Esophagus squamous epithelium (tissue), 5 donors: ENCODE measurements around the gene OR10H5. TPM values are rescaled to one million over a fixed set of nuclear protein-coding genes. Genes with fewer than 3 reads are reported as not detected.
"Not testable (repeated sequence)": the region's sequence is repeated elsewhere in the genome, so short reads cannot be mapped to it uniquely, and the experiment has no call there.

Source experiments
- DNase-seq: peaks from one replicate; lab custom pipeline; 2025; lab: John Stamatoyannopoulos, UW
- H3K27ac ChIP-seq, 4 donors: fragments of 200-600 bp; sonication (generic); one replicate each; pipeline ENCODE4 v1.5.1; 2016 to 2019; ENCODE audit warnings: mild to moderate bottlenecking in 1 of 4
- H3K27me3 ChIP-seq, 4 donors: fragments of 200-600 bp; sonication (generic); 1 replicate in 3 of 4; 2 replicates in 1 of 4; pipeline versions ENCODE4 v1.5.1 to v1.6.0; 2017 to 2021; ENCODE audit warnings: antibody characterized with exemption in 1 of 4
- H3K36me3 ChIP-seq, 3 donors: fragments of 200-600 bp; sonication (generic); one replicate each; pipeline ENCODE4 v1.5.1; 2016 to 2019
- H3K4me1 ChIP-seq, 3 donors: fragments of 200-600 bp; sonication (generic); one replicate each; pipeline ENCODE4 v1.5.1; 2017 to 2019
- H3K4me3 ChIP-seq, 4 donors: fragments of 200-600 bp; sonication (generic); 1 replicate in 3 of 4; 2 replicates in 1 of 4; pipeline ENCODE4 v1.5.1; 2016 to 2019; ENCODE audit warnings: mild to moderate bottlenecking in 2 of 4, moderate library complexity in 1 of 4
- H3K9me3 ChIP-seq, 3 donors: fragments of 200-600 bp; sonication (generic); one replicate each; pipeline ENCODE4 v1.5.1; 2016 to 2019
- CTCF ChIP-seq, 6 experiments: fragments of 450-650 bp in 4 of 6; fragments of 200-600 bp in 2 of 6; sonication (generic) in 2 of 6; IDR thresholded peaks; one replicate each; pipeline ENCODE4 v1.5.1; 2016 to 2019; ENCODE audit warnings: antibody characterized with exemption in 6 of 6, mild to moderate bottlenecking in 4 of 6, moderate library complexity in 4 of 6
- POLR2A ChIP-seq, 4 donors: fragments of 450-650 bp; IDR thresholded peaks; one replicate each; pipeline ENCODE4 v1.6.1; 2017; ENCODE audit warnings: antibody characterized with exemption in 4 of 4, mild to moderate bottlenecking in 4 of 4, moderate library complexity in 3 of 4
- WGBS, 2 donors: methylation state at CpG; one replicate each; pipeline ENCODE4 v1.1.5; 2018; 5-methylcytosine and 5-hydroxymethylcytosine counted together
- intact Hi-C: fragments of 100-400 bp; cut with DNase I; formaldehyde crosslinking; loops from one replicate; pipeline ENCODE4 v1.15.0; 2022
- total RNA-seq, 4 donors: library from RNA; depleted of rRNA; stranded (reverse); fragments of >200 nt; gene quantifications; one replicate each; pipeline ENCODE4 v1.1.0, GENCODE V29; 2016
- donor health status: DM: yes; HTN: yes; CAD: no.

Gene OR10H5
- total RNA-seq, 4 donors from 2014 or later = not detected

GRCh38 chr19:15831626-15832025, 44.2 kb downstream of the OR10H5 start:
- Histone ChIP-seq H3K27me3 (peaks cover 0 to 21% (median 0%) of the 10 kb centered on the region in 4 donors), H3K27ac (no peak overlapping the region), H3K4me3 (no peak overlapping the region), H3K4me1 (peaks cover 0 to 28% (median 3%) of the 10 kb centered on the region in 3 donors), H3K9me3 (no peaks in the 10 kb centered on the region), H3K36me3 (no peaks in the 10 kb centered on the region)
- TF ChIP-seq POLR2A (IDR thresholded peaks at IDR 0.05) = no peak
- intact Hi-C loops = no loop called here
- no peak for DNase-seq
- WGBS, 2 donors = 81 to 84% methylated on average over 5 of the region's 5 CpGs

- H3K4me1 ChIP-seq = peaks cover 0 to 29% (median 3%) of the 10 kb centered on the region in 3 donors
- intact Hi-C loops, H3K27ac ChIP-seq, H3K27me3 ChIP-seq, H3K9me3 ChIP-seq, H3K36me3 ChIP-seq, DNase-seq, H3K4me3 ChIP-seq: not testable (repeated sequence)
- WGBS, 2 donors = 96% methylated on average over 3 of the region's 3 CpGs; no CpG with 5 or more reads in 1 of the 2 donors
These were observed 46.8 kb downstream of the OR10H5 start for GRCh38 chr19:15834232-15834631.

- H3K27me3 ChIP-seq, DNase-seq, H3K36me3 ChIP-seq, intact Hi-C loops, H3K9me3 ChIP-seq: not testable (repeated sequence)
- peaks cover 0 to 29% (median 3%) of the 10 kb centered on the region in 3 donors for H3K4me1 ChIP-seq
- peak overlapping the region; percentile 75 to 91 (median 83) for H3K4me3 ChIP-seq
- 25 to 26% methylated on average over 11 of the region's 11 CpGs for WGBS, 2 donors
- H3K27ac ChIP-seq = peak overlapping the region; percentile 99 to 100 (median 100)
These were observed 48.3 kb downstream of the OR10H5 start for GRCh38 chr19:15835565-15836329.

GRCh38 chr19:15836330-15837220, 49.1 kb downstream of the OR10H5 start:
- intact Hi-C loops = no loop called here
- Histone ChIP-seq H3K27me3 (no peaks in the 10 kb centered on the region), H3K36me3 (no peaks in the 10 kb centered on the region), H3K4me1 (peaks cover 0 to 29% (median 3%) of the 10 kb centered on the region in 3 donors), H3K9me3 (no peaks in the 10 kb centered on the region), H3K4me3 (peak overlapping the region; percentile 75 to 91 (median 83)), H3K27ac (peak overlapping the region; percentile 99 to 100 (median 100))
- 1 to 2% methylated on average over 21 to 30 of the region's 65 CpGs for WGBS, 2 donors
- DNase-seq = peak; percentile 91
- TF ChIP-seq POLR2A (IDR thresholded peaks at IDR 0.05) (peak in 2 of 4 donors; percentile 92 to 94), CTCF (IDR thresholded peaks at IDR 0.05) (no peak)

GRCh38 chr19:15837221-15837731, 49.8 kb downstream of the OR10H5 start:
- Histone ChIP-seq H3K36me3 (no peaks in the 10 kb centered on the region), H3K27me3 (no peaks in the 10 kb centered on the region), H3K27ac (peak overlapping the region; percentile 99 to 100 (median 100)), H3K9me3 (no peaks in the 10 kb centered on the region), H3K4me1 (peaks cover 0 to 29% (median 3%) of the 10 kb centered on the region in 3 donors), H3K4me3 (peak overlapping the region; percentile 75 to 91 (median 83))
- TF ChIP-seq CTCF (IDR thresholded peaks at IDR 0.05) (no peak), POLR2A (IDR thresholded peaks at IDR 0.05) (no peak)
- intact Hi-C loops = no loop called here
- 0 to 4% methylated on average over 9 of the region's 9 CpGs for WGBS, 2 donors
- DNase-seq = no peak

- no peaks in the 10 kb centered on the region for H3K36me3 ChIP-seq
- WGBS, 2 donors = 87 to 92% methylated on average over 3 of the region's 3 CpGs
These were observed 50.9 kb downstream of the OR10H5 start for GRCh38 chr19:15838351-15838750.

GRCh38 chr19:15839888-15840287, 52.4 kb downstream of the OR10H5 start:
- H3K27me3 ChIP-seq, H3K36me3 ChIP-seq, DNase-seq, H3K4me3 ChIP-seq, H3K9me3 ChIP-seq, H3K27ac ChIP-seq, intact Hi-C loops: not testable (repeated sequence)
- WGBS, 2 donors = 68 to 73% methylated on average over 4 of the region's 4 CpGs
- H3K4me1 ChIP-seq = peaks cover 0 to 29% (median 3%) of the 10 kb centered on the region in 3 donors

More at GRCh38 chr19:15838351-15838750, 50.9 kb downstream of the OR10H5 start:
- Histone ChIP-seq H3K9me3 (no peaks in the 10 kb centered on the region), H3K4me1 (peaks cover 0 to 29% (median 3%) of the 10 kb centered on the region in 3 donors), H3K27ac (peak overlapping the region in 3 of 4 donors; percentile 99 to 100 (median 99)), H3K4me3 (no peak overlapping the region), H3K27me3 (no peaks in the 10 kb centered on the region)
- TF ChIP-seq CTCF (IDR thresholded peaks at IDR 0.05) (no peak), POLR2A (IDR thresholded peaks at IDR 0.05) (no peak)
- intact Hi-C loops = no loop called here
- DNase-seq = no peak
